GM18502 (cell line): Measurements from ENCODE around the gene SNTB2.

Source experiments
- ATAC-seq: cut with Tn5 transposase; IDR thresholded peaks from one replicate; pipeline ENCODE4 v1.9.1; 2021; ENCODE audit warnings: mild to moderate bottlenecking; ENCODE audit not compliant: unreplicated experiment, poor library complexity

The SNTB2 gene

DNA sequence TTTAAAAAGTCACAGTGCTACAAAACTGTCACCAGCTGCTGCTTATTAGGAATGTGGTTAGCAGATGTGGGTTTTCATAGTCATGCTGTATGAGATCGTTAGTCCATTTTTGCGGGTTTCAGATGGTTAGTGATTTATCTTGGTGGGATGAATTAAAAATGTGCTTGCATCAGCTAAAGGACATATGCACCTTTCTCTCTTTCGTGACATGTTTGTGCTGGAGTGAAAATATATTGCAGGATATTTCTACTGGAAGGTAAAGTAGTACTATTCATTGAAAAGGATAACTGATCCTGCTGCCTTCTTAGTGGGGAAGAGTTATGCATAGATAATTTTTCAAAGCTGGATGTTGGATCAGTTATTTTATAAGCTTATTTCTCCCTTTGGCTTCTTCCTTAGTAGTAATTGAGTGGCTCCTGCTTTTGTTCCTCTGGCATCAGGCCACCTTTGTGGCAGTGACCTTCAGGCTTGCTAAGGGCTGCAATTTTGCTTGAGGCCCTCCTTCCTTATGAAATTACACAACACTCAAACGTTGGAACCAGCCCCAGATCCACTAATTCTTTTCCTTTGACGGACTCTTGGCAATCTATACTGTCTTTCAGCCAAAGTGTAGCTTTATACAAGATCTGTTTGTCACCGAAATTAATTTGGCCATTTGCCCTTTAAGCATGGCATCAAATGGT, 7.5 kb upstream of the SNTB2 start:
- no peak for ATAC-seq

DNA sequence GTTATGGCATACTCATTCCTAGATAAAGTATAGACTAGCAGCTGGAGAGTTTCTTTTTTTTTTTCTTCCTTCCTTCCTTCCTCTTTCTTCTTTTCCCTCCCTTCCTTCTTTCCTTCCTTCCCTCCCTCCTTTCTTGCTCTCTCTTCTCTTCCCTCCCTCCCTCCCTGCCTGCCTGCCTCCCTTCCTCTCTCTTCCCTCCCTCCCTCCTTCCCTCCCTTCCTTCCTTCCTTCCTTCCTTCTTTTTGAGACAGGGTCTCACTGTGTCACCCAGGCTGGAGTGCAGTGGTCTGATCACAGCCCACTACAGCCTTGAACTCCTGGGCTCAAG, 7.0 kb upstream of the SNTB2 start:
- ATAC-seq: no peak

DNA sequence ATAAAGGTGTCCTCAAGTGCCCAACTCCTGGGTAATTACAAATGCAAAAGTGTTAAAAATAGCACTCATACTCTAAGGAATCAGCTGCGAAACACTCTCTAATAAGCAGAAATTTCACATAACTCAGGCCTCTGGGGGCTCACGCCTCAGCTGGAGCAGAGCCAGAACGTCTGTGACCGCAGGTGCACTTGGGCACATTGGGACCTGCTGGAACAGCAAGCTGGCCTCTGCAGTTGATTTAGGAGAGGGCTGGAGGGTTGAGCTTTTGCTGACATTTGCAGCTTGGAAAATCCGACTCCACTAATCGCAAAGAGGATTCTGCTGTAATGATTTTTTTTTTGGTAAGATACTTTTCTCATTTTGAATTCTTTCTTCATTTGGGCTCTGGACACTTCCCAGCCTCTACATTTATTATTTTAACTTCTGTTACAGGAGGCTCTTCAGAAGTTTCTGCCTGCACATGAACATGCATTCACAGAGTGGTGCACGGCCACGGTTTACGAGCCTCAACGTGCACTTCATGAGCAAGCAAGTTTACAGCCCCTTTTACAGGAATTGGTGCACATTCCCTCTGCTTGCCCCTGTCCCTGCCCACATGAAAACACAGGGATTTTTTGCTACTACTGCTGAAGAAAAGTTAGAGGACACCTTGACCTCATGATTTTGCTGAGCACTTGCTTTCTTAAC, 4.1 kb upstream of the SNTB2 start:
- ATAC-seq: no peak

DNA sequence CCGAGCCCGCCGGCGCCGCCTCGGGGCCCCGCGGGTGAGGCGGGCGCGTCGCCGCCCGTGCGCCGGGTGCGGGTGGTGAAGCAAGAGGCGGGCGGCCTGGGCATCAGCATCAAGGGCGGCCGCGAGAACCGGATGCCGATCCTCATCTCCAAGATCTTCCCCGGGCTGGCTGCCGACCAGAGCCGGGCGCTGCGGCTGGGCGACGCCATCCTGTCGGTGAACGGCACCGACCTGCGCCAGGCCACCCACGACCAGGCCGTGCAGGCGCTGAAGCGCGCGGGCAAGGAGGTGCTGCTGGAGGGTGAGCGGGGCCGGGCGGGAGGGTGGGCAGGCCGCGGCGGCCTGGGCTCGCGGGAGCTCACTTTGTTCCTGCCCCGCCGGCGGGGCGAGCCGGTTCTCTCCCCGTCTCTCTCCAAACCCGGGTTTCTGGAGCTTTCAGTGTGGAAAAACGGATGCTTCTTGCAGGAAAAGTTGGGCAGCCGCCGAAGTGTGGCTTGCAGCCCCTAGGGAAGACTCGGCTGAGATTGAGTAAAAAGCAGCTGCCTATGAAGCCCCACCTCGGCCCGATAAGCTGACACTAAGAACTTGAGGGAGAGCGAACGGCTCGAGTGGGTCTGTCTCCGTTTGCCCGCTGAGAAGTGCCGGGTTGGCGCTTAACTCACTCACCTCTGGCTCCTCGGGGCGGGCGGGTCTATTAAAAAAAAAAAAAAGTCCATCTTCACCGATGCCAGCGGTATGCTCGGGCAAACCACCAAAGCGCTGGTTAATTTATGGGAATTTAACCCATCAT, 677 bp downstream of the SNTB2 start:
- ATAC-seq: peak; percentile 30

DNA sequence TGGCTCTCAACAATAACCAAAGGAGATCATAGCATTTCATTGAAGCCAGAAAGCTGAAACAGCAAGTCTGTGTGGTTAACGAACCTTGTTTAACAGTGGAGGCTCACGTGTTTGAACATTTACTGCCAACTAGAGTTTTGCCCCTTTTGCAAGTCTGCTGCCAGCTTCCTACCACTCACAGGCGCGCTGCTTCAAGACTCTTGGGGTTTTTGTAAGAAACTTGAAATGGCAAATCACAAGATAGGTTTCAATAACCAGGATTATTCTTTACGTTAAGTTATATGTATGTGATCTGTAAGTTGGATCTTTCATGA, 1.2 kb downstream of the SNTB2 start:
- no peak for ATAC-seq

DNA sequence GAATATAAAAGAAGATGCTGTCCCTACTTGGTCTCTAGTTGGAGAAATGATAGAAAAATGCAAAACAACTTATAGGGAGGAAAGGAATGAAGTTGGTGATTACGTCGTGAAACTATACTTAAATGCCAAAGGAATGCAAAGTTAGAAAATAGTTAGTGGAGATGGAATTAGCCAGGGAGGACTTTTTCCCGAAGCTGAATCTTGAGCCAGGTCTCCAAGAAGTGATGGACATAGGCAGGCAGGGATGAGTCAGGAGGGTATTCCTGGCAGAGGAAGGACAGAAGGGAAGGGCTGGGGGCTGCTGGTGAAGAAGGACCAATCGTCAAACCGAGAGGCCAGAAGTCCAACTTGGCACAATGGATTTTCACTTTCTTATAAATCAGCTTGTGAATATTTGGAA, 1.8 kb downstream of the SNTB2 start:
- no peak for ATAC-seq

DNA sequence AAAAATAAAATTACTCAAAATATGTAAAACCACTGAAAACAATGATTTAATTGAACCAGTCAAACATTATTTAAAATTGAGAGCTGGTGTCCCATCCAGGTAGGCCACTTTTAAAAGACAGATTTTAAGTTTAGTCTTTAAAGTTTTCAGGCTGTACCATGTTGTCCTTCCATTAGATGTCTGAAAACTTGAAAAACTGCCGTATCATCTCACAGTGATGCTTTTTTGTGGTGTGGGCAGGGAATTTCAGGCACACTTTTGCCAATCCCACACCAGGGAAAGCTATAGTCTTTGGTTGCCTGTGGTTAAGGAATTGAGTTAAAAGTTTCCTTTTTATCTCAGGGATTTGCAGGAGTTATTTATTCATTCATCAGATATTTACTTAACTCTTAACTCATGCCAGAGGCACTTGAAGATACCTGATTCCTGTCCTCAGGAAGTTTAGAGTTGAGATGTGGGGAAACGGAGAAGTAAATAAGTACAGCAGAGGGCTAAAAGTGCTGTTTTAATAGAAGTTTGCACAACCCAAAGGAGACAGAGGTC, 3.2 kb downstream of the SNTB2 start:
- ATAC-seq: no peak

DNA sequence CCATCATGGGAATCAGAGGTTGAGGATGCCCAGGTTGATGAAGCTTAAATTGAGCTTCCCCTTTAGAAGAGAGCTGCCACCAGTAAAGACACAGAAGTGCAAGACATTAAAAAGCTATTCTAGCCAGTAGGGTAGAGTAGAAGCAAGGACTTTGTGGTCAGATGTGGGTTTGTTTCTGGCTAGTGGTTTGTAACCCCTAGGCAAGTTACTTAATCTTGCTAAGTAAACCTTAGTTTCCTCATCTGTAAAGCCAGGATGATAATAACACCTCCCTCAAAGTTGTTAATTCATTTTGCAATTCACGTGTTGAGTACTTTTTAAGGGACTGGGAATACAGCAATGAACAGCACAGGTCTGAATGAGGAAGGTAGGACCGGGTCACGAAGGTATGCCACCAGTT, 3.6 kb downstream of the SNTB2 start:
- ATAC-seq: no peak

DNA sequence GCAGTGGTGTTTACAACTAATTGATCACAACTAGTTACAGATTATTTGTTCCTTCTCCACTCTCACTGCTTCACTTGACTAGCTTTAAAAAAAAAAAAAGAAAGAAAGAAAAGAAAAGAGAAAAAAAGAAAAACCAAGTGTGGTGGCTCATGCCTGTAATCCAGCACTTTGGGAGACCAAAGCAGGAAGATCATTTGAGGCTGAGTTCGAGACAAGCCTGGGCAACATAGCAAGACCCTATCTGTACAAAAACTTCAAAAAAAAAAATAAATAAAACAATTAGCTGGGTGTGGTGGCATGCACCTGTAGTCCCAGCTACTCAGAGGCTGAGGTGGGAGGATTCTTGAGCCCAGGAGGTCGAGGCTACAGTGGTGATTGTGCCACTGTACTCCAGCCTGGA, 4.2 kb downstream of the SNTB2 start:
- no peak for ATAC-seq

DNA sequence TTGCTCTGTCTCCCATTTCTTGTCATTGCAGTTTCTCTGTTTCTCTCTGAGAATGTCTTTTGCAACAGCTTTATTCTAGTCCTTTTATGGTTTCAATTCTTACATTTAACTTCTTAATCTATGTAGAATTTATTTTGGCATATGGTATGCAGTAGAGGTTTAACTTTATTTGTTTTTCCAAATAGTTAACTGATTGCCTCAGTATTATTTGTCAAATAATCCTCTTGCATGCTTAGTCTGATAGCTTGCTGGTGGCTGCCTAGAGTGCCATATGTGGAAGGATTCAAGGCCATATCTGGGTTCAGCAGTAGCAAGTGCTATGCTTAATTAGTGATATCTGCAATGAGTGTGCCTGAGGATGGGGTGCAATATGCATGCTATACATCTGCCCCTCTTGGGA, 6.9 kb downstream of the SNTB2 start:
- ATAC-seq: no peak

DNA sequence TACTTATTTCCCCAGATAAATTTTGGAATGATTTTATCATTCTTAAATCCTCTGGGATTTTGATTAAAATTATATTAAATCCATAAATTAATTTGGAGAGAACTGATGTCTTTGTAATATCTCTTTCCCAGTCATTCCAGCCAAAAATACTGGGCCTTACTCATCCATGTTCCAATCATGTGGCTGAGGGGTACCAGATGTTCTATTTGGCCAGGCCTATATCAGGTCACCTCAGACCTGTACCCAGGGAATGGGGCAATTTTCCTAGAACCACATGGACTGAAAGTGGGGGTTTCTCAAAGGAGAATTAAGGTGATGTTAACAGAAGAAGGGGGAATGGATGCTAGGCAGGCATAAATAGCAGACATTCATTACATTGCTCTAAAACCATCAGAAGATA, 7.5 kb downstream of the SNTB2 start:
- ATAC-seq: no peak

DNA sequence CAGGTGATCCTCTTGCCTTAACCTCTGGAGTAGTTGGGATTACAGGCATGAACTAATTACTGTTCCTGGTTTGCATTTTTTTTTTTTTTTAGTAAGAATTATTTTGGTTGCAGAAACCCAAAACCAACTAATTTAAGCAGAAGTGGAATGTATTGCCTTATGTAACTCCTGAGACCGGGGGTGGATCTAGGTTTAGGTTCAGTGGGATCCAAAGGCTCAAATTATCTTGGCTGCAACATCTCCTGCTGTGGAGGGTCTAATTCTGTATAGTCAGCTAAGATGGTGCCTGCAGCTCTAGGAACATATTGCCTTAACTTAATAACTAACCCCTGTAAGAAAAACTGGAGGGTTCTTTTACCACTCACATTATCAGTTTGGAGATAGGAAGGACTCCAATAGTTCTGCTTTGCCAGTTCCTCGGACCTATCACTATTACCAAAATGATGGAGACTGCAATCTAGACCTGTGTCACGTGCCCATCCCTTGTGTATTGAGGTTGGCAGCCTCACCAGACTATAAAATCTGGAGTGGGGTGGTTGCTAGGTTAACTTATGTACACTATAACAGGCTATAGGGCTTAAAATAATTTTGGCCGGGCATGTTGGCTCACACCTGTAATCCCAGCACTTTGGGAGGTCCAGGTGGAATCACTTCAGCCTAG, 8.5 kb downstream of the SNTB2 start:
- no peak for ATAC-seq

DNA sequence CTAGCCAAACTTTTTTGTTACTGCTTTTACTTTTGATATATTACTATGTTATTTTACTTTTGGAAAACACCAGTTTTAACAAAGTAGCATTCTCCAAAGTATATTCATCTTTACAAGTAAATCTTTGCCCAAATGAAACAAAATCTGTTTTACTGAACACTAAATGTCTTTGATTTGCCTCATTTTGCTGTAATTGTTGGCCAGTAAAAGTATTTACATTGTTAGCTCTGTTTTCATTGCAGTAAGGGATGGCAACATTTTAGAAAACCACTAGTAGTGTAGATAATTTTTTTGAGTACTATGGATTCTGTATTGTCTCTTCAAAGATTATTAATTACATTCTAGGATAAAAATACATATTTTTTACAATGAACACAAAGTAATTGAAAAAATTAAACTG, 10.6 kb downstream of the SNTB2 start:
- no peak for ATAC-seq

DNA sequence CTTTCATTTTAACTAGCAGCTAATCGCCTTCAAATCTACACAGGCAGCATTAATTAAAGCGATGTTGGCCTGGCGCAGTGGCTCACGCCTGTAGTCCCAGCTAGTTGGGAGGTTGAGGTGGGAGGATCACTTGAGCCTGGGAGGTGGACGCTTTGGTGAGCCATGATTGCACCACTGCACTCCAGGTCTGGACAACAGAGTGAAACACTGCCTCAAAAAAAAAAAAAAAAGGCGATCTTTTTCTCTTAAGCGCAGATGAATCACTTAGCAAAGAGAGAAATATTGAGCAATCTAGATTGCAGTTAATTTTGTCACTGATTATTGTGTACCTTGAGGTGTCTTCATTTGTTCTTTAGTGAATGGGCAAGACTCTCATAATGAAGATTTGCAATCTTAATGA, 12.4 kb downstream of the SNTB2 start:
- ATAC-seq: no peak

DNA sequence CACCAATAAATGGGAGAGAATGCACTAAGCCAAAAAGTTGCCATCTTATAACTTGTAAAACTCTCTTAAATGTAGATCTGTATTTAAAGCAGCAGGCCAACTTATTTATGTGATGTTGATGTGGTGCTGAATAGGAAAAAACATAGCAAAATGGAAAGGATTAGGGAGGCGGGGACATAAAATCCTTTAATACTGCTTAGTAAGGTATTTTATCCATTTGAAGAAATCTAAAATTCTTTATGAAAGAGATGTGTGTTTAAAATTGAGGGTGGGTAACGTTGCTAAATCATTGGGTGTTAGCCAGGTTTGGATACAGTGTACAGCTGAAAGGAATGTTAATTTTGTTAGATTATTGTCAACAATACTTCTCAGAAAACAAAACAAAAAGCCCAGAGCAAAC, 14.3 kb downstream of the SNTB2 start:
- no peak for ATAC-seq

DNA sequence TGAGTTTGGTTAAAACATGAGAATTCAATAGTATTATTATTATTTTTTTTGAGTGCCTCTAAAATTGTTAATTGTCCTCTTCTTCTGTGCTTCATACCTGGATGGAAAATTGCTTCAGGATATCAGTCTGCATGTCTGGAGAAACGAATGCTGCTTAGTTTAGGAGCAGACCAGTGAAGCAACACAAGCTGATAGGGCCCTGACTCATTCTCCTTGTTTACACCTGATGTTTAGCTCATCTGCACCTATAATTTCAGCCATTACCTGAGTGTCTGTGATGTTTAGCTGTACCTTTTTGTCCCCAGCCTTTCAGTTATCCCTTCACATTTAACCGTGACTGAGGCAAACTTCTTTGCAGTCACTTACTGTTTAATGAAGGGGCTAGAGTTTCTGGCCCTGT, 14.8 kb downstream of the SNTB2 start:
- ATAC-seq: no peak

DNA sequence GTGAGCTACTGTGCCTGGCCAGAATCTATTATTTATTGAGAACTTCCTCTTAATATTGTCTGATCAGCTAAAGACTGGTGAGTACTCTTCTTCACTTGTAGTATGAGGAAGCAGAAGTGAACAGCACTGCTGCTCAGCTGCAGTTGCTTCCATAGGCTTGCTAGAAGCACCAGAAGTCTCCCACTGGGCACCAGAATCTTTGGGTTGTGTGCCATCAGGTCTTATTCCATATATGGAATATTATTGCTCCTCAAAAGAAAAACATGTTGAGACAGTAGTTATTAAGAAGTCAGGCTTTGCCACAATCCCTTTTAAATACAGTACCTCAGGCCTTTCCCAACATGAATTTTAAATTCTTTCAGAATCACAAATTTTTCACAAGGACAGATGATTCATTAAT, 17.2 kb downstream of the SNTB2 start:
- no peak for ATAC-seq

DNA sequence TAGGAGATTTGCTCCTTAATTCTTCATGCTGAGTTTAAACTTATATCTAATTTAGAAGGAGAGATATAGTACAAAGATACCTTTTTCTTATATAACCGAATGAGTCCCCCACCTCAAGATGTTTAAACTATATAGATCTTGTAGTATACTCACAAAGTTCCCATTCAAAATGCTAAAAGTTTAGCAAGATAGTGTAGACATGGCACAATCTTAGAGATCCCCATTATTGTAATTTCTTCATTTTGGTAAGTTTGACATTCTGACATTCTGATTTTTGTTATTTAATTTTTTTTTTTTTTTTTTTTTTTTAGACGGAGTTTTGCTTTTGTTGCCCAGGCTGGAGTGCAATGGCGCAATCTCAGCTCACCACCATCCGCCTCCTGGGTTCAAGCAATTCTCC, 22.8 kb downstream of the SNTB2 start:
- no peak for ATAC-seq

DNA sequence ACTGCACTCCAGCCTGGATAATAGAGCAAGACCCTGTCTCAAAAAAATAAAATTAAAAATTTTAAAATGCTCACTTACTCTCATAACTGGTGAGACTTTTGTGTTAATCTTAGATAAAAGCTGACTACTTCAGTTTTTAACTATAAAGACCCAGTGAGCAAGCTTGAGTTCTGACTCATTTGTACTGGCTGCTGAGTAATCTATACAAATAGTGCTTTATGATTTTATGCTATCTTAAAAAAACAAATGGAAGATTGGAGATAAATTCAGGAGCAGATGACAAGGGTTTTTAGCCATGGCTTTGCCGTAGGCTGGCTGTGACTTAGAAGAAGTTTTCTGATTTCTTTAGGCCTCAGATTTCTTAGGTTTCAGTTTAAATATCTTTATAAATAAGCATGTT, 30.5 kb downstream of the SNTB2 start:
- no peak for ATAC-seq

DNA sequence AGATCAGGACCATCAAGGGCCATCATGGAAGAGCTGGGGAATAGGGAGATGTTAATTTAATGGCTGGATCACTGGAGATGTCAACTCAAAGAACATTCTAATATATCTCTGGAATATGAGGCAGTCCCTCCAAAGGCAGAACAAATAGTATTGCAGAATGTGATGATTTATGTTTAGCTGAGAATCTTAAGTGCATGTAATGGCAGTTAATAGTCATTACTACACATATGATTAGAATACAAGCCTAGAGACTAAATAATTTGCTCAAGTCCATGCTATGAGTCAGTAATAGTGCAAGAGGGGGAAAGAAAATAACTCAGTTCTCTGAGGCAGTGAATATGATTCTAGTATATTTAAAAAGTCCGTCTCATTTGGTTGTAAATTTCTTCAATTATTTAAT, 32.3 kb downstream of the SNTB2 start:
- ATAC-seq: no peak

DNA sequence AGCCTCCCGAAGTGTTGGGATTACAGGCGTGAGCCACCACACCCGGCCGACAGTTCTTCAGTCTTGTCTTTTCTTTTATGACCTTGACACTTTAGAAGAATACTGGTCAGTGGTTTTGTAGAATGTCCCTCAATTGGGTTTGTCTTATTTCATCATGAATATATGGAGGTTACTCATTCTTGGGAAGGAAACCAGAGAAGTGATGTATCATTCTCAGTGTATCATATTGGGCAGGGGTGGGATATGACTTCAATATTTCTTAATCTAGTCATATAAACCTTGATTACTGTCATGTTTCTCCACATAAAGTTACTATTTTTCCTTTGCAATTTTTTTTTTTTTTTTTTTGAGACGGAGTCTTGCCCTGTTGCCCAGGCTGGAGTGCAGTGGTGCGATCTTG, 36.9 kb downstream of the SNTB2 start:
- no peak for ATAC-seq
